HepG2 (cell line): ENCODE results near the gene SNRNP200. TPM values are rescaled to one million over a fixed set of nuclear protein-coding genes. Genes with fewer than 3 reads are reported as not detected.

ENCODE experiments used
- FOXJ3 ChIP-seq: sonication (generic); formaldehyde crosslinking; IDR thresholded peaks from 2 replicates; pipeline ENCODE4 v1.4.0; 2020; ENCODE audit warnings: missing genetic modification reagents, mild to moderate bottlenecking, borderline replicate concordance
- FOXK1 ChIP-seq: sonication (generic); formaldehyde crosslinking; IDR thresholded peaks from 2 replicates; pipeline ENCODE4 v1.4.0; 2020; ENCODE audit warnings: low read depth, missing genetic modification reagents, borderline replicate concordance
- FOXO1 ChIP-seq: sonication (generic); formaldehyde crosslinking; IDR thresholded peaks from 2 replicates; pipeline ENCODE4 v1.4.0; 2020; ENCODE audit warnings: missing genetic modification reagents
- GATA4 ChIP-seq: sonication (generic); IDR thresholded peaks from 2 replicates; pipeline ENCODE4 v1.6.1; 2016; ENCODE audit warnings: antibody characterized with exemption, low read depth, borderline replicate concordance
- IKZF5 ChIP-seq: IDR thresholded peaks from 2 replicates; pipeline ENCODE4 v1.6.1; 2018; ENCODE audit warnings: missing genetic modification reagents, mild to moderate bottlenecking, missing compliant biosample characterization
- ISX ChIP-seq: sonication (generic); formaldehyde crosslinking; conservative IDR thresholded peaks from 2 replicates; pipeline ENCODE4 v1.5.0; 2020; ENCODE audit warnings: missing genetic modification reagents
- KDM5A ChIP-seq: fragments of 200-600 bp; sonication (generic); IDR thresholded peaks from 2 replicates; pipeline ENCODE4 v1.7.0; 2018; ENCODE audit warnings: antibody characterized with exemption, mild to moderate bottlenecking, low read length, borderline replicate concordance
- KDM5B ChIP-seq: sonication (generic); formaldehyde crosslinking; IDR thresholded peaks from 2 replicates; pipeline ENCODE4 v1.4.0; 2020; ENCODE audit warnings: missing genetic modification reagents, mild to moderate bottlenecking, borderline replicate concordance
- KLF6 ChIP-seq: IDR thresholded peaks from 2 replicates; pipeline ENCODE4 v1.8.0; 2016; ENCODE audit warnings: missing biosample characterization, missing genetic modification reagents
- STAG1 ChIP-seq: sonication (generic); formaldehyde crosslinking; IDR thresholded peaks from 2 replicates; pipeline ENCODE4 v1.4.0; 2020; ENCODE audit warnings: missing genetic modification reagents
- THAP8 ChIP-seq: sonication (generic); formaldehyde crosslinking; IDR thresholded peaks from 2 replicates; pipeline ENCODE4 v1.5.1; 2020; ENCODE audit warnings: missing genetic modification reagents, mild to moderate bottlenecking, borderline replicate concordance
- ZC3H4 ChIP-seq: sonication (generic); formaldehyde crosslinking; IDR thresholded peaks from 2 replicates; pipeline ENCODE4 v1.4.0; 2020; ENCODE audit warnings: missing genetic modification reagents, borderline replicate concordance
- ZEB1 ChIP-seq: IDR thresholded peaks from 2 replicates; pipeline ENCODE4 v1.6.1; 2012; ENCODE audit warnings: mild to moderate bottlenecking, low read depth, inconsistent platforms; ENCODE audit not compliant: insufficient replicate concordance
- ZFP1 ChIP-seq: IDR thresholded peaks from 2 replicates; pipeline ENCODE4 v1.6.1; 2016
- ZNF264 ChIP-seq: sonication (generic); formaldehyde crosslinking; IDR thresholded peaks from 2 replicates; pipeline ENCODE4 v1.4.0; 2020; ENCODE audit warnings: missing genetic modification reagents
- ZNF598 ChIP-seq: sonication (generic); formaldehyde crosslinking; IDR thresholded peaks from 2 replicates; pipeline ENCODE4 v1.5.1; 2020; ENCODE audit warnings: mild to moderate bottlenecking, missing genetic modification reagents, borderline replicate concordance
- polyA plus RNA-seq, 8 experiments: library from polyadenylated mRNA; depleted of rRNA in 3 of 8; stranded (reverse) in 7 of 8; unstranded in 1 of 8; fragments of >200 nt; fragmentation: Illumina TruSeq in 4 of 8; extraction: Trizol in 4 of 8; gene quantifications; 2 replicates each; pipeline versions ENCODE4 v1.2.1 to v1.2.3, GENCODE V29; 2011 to 2016; ENCODE audit warnings: low read depth in 4 of 8, missing spikeins in 1 of 8, mixed read lengths in 1 of 8; ENCODE audit not compliant: insufficient read depth in 1 of 8
- total RNA-seq, 5 experiments: library from RNA; depleted of rRNA; stranded (reverse); fragments of >200 nt; fragmentation: Illumina TruSeq; extraction: Trizol; gene quantifications; 2 replicates each; pipeline ENCODE4 v1.2.3, GENCODE V29; 2016; ENCODE audit warnings: low read depth in 1 of 5
- TF ChIP-seq, protein P1 (sequence below): IDR thresholded peaks from 2 replicates; pipeline ENCODE4 v1.6.1; 2016; ENCODE audit warnings: low read depth
- TF ChIP-seq, protein P2 (sequence below): sonication (generic); formaldehyde crosslinking; IDR thresholded peaks from 2 replicates; pipeline ENCODE4 v1.4.0; 2020; ENCODE audit warnings: mild to moderate bottlenecking, missing genetic modification reagents
- TF ChIP-seq, protein P3 (sequence below), 2 experiments: sonication (generic) in 1 of 2; formaldehyde crosslinking in 1 of 2; IDR thresholded peaks; 2 replicates each; pipeline versions ENCODE4 v1.6.1 to v1.9.0; 2014 to 2022; ENCODE audit warnings: antibody characterized with exemption in 1 of 2, borderline replicate concordance in 1 of 2, inconsistent platforms in 1 of 2, low read depth in 1 of 2, missing genetic modification reagents in 1 of 2

The SNRNP200 gene
- total and polyA plus RNA-seq, 2 of the 13 experiments (the other 11 are each of a cell fraction or from before 2014, with no cell fraction given), result 99.0 to 232 TPM

DNA sequence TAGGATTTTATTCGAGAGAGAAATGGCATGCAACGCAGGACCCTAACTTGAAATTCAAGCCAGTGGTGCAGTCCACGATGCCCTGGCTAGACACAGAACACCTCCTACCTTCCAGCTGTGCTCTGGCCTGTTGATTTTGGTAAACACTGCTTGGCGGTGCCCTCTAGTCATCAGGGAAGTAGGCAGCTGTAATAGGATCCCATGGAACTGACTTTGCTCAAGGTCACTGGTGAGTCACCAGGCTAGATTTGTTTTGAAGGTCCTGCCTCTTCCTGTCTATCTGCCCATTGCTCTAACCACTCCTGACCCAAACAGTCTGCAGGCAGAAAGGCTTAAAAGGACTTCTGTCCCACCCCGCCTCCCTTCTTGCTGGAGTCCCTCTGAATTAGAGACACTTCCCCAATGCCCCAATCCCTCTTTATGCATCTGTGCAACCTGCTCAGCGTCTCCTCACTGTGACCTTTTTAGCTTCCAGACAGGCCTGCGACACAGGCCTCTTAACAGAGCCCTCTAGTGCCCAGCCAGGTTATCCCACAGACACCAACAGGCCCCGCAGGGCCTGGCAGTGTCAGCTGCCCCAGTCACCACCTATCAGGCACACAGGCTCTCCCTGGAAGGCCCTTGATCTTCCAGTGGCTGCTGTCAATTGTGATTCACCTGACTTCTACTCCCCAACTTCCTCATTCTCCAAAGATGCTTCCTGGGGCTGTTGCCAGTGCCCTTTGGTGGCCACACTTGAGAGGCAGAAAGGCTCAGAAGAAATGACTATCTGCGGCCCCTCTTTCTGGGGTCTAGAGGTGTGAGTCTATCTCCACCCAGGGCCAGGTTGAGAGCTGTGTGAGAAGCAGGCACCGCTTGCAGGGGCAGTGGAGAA, 44.7 kb downstream of the SNRNP200 start (continued):
- TF ChIP-seq THAP8 (no peak), FOXJ3 (CRISPR knock-in tag) (peak; percentile 100), KLF6 (CRISPR knock-in tag) (peak; percentile 78; the same call in 1 of the 2 replicates), GATA4 (peak; percentile 27; the same call in 1 of the 2 replicates), KDM5A (peak; percentile 71), KDM5B (CRISPR knock-in tag) (0 out of 2 replicates have a peak, but pooled peaks have one; percentile 22), ISX (CRISPR knock-in tag) (no peak), FOXK1 (CRISPR knock-in tag) (peak; percentile 92), ZNF264 (CRISPR knock-in tag) (peak; percentile 32; the same call in 1 of the 2 replicates), STAG1 (peak; percentile 12; the same call in 1 of the 2 replicates), ZFP1 (CRISPR knock-in tag) (0 out of 2 replicates have a peak, but pooled peaks have one; percentile 73), ZEB1 (no peak), ZC3H4 (no peak; the same call in 1 of the 2 replicates), FOXO1 (CRISPR knock-in tag) (peak; percentile 99), ZNF598 (no peak), IKZF5 (CRISPR knock-in tag) (peak; percentile 97)
- TF ChIP-seq, protein P1, sequence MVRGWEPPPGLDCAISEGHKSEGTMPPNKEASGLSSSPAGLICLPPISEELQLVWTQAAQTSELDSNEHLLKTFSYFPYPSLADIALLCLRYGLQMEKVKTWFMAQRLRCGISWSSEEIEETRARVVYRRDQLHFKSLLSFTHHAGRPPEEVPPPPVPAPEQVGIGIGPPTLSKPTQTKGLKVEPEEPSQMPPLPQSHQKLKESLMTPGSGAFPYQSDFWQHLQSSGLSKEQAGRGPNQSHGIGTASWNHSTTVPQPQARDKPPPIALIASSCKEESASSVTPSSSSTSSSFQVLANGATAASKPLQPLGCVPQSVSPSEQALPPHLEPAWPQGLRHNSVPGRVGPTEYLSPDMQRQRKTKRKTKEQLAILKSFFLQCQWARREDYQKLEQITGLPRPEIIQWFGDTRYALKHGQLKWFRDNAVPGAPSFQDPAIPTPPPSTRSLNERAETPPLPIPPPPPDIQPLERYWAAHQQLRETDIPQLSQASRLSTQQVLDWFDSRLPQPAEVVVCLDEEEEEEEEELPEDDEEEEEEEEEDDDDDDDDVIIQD, result peak; percentile 80
- TF ChIP-seq, protein P2, sequence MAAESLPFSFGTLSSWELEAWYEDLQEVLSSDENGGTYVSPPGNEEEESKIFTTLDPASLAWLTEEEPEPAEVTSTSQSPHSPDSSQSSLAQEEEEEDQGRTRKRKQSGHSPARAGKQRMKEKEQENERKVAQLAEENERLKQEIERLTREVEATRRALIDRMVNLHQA (CRISPR knock-in tag), result no peak
- TF ChIP-seq, protein P3, sequence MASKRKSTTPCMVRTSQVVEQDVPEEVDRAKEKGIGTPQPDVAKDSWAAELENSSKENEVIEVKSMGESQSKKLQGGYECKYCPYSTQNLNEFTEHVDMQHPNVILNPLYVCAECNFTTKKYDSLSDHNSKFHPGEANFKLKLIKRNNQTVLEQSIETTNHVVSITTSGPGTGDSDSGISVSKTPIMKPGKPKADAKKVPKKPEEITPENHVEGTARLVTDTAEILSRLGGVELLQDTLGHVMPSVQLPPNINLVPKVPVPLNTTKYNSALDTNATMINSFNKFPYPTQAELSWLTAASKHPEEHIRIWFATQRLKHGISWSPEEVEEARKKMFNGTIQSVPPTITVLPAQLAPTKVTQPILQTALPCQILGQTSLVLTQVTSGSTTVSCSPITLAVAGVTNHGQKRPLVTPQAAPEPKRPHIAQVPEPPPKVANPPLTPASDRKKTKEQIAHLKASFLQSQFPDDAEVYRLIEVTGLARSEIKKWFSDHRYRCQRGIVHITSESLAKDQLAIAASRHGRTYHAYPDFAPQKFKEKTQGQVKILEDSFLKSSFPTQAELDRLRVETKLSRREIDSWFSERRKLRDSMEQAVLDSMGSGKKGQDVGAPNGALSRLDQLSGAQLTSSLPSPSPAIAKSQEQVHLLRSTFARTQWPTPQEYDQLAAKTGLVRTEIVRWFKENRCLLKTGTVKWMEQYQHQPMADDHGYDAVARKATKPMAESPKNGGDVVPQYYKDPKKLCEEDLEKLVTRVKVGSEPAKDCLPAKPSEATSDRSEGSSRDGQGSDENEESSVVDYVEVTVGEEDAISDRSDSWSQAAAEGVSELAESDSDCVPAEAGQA (IDR thresholded peaks at IDR 0.05; ENCODE audit: low read depth), result peak; percentile 11; the same call in 1 of the 2 replicates
- TF ChIP-seq, protein P3 (CRISPR knock-in tag; IDR thresholded peaks at IDR 0.05; ENCODE audit: borderline replicate concordance), result no peak
